Endothelial cell (in vitro differentiated cells): Measurements from ENCODE around the gene MRPL37. TPM values are rescaled to one million over a fixed set of nuclear protein-coding genes. Genes with fewer than 3 reads are reported as not detected.

Source experiments
- DNase-seq: peaks from one replicate; pipeline ENCODE4 v3.0.0; 2021; ENCODE audit warnings: low spot score
- H3K27ac Mint-ChIP-seq: one replicate; pipeline ENCODE4 v1.8.0; 2021; ENCODE audit warnings: mixed read lengths, inconsistent platforms; ENCODE audit not compliant: unreplicated experiment
- H3K27me3 Mint-ChIP-seq: one replicate; pipeline ENCODE4 v1.8.0; 2021; ENCODE audit warnings: mild to moderate bottlenecking, moderate library complexity, mixed read lengths, inconsistent platforms; ENCODE audit not compliant: unreplicated experiment
- H3K36me3 Mint-ChIP-seq: one replicate; pipeline ENCODE4 v1.8.0; 2021; ENCODE audit warnings: mild to moderate bottlenecking, low read depth, mixed read lengths, inconsistent platforms; ENCODE audit not compliant: unreplicated experiment
- H3K4me1 Mint-ChIP-seq: one replicate; pipeline ENCODE4 v1.8.0; 2021; ENCODE audit warnings: mild to moderate bottlenecking, mixed read lengths, inconsistent platforms; ENCODE audit not compliant: unreplicated experiment
- H3K4me3 Mint-ChIP-seq: one replicate; pipeline ENCODE4 v1.8.0; 2021; ENCODE audit warnings: mild to moderate bottlenecking, mixed read lengths, inconsistent platforms; ENCODE audit not compliant: unreplicated experiment
- H3K9me3 Mint-ChIP-seq: one replicate; pipeline ENCODE4 v1.8.0; 2021; ENCODE audit warnings: mixed read lengths, inconsistent platforms; ENCODE audit not compliant: unreplicated experiment
- CTCF ChIP-seq: fragments of 200-600 bp; sonication (generic); IDR thresholded peaks from one replicate; pipeline ENCODE4 v1.5.0; 2021; ENCODE audit warnings: antibody characterized with exemption; ENCODE audit not compliant: unreplicated experiment
- total RNA-seq: library from RNA; stranded (reverse); fragmentation: NEBNext Ultra II Directional; extraction: Animal tissue kit (Norgen Biotek cat#: 25700); gene quantifications from one replicate; pipeline ENCODE4 v1.2.1, GENCODE V29; 2021; ENCODE audit not compliant: unreplicated experiment

MRPL37 gene
- total RNA-seq, 1 donor from 2014 or later: 63.1 TPM

GRCh38 chr1:54260810-54261209 lies 60.8 kb downstream of the MRPL37 start:
- Mint-ChIP-seq H3K27ac (no peak overlapping the region), H3K9me3 (no peaks in the 10 kb centered on the region), H3K4me1 (peaks cover 49% of the 10 kb centered on the region), H3K27me3 (peaks cover 26% of the 10 kb centered on the region), H3K4me3 (no peak overlapping the region), H3K36me3 (peaks cover 15% of the 10 kb centered on the region)
- DNase-seq: no peak
- no peak for TF ChIP-seq CTCF

GRCh38 chr1:54262244-54262643 lies 62.3 kb downstream of the MRPL37 start:
- Mint-ChIP-seq H3K9me3 (no peaks in the 10 kb centered on the region), H3K4me3 (no peak overlapping the region), H3K36me3 (peaks cover 11% of the 10 kb centered on the region), H3K27ac (peak overlapping the region; percentile 13), H3K4me1 (peaks cover 50% of the 10 kb centered on the region), H3K27me3 (peaks cover 24% of the 10 kb centered on the region)
- no peak for DNase-seq
- no peak for TF ChIP-seq CTCF

DNA sequence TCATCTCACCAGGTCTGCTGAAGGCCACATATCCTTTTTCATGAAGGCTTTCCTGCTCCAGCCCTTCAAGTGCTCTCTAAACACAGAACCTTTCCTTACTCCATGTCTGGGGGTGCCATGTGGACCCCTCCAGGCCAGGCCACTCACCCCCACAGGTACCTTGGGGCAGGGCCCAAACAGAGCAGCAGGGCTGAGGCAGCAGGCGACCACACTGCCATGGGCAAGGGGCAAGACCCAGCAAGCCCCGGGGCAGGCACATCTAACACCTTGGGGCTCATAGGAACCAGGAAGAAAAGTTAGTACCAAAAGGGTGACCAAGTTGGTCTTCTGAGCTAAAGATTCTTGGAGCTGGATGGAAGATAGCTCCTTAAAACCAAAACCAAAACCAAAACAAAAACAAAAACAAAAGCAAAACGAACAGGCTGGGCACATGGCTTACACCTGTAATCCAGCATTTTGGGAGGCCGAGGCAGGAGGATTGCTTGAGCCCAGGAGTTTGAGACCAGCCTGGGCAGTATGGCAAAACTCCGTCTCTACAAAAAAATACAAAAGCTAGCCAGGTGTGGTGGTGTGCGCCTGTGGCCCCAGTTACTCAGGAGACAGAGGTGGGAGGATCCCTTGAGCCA lies 63.7 kb downstream of the MRPL37 start:
- no peak overlapping the region for H3K27ac Mint-ChIP-seq
- H3K4me3 Mint-ChIP-seq: no peak overlapping the region
- H3K4me1 Mint-ChIP-seq: peaks cover 50% of the 10 kb centered on the region
- peaks cover 15% of the 10 kb centered on the region for H3K36me3 Mint-ChIP-seq
- peaks cover 18% of the 10 kb centered on the region for H3K27me3 Mint-ChIP-seq
- no peaks in the 10 kb centered on the region for H3K9me3 Mint-ChIP-seq
- no peak for TF ChIP-seq CTCF
- no peak for DNase-seq

GRCh38 chr1:54265126-54265525 lies 65.2 kb downstream of the MRPL37 start:
- Mint-ChIP-seq H3K4me1 (peaks cover 59% of the 10 kb centered on the region), H3K4me3 (peak overlapping the region; percentile 9), H3K9me3 (no peaks in the 10 kb centered on the region), H3K36me3 (peaks cover 24% of the 10 kb centered on the region), H3K27ac (no peak overlapping the region), H3K27me3 (peaks cover 14% of the 10 kb centered on the region)
- no peak for DNase-seq
- no peak for TF ChIP-seq CTCF

DNA sequence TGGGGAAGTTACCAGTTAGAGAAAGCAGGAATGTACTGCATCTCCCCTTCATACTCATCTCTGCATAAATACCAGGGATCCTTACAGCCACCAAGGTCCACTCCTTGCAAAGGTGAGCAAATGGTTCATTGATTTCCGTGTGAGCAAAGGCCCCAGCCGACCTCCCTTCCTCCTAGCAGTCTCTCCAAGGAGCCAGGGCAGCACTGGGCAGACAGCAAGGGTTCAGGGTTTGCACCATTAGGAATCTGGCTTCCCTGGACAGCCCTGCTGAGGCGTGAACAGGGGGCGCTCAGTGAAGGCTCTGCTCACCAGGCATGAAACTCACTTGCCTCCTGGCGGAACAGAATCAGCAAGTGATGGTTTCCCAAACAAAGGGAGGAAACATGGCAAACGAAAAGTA lies 65.7 kb downstream of the MRPL37 start:
- Mint-ChIP-seq H3K9me3 (no peaks in the 10 kb centered on the region), H3K27me3 (peaks cover 16% of the 10 kb centered on the region), H3K4me3 (no peak overlapping the region), H3K27ac (no peak overlapping the region), H3K36me3 (peaks cover 24% of the 10 kb centered on the region), H3K4me1 (peaks cover 59% of the 10 kb centered on the region)
- no peak for DNase-seq
- TF ChIP-seq CTCF: no peak
